Measurements from ENCODE around the gene THTPA. TPM values are rescaled to one million over a fixed set of nuclear protein-coding genes. Genes with fewer than 3 reads are reported as not detected.
"Not testable (repeated sequence)": the region's sequence is repeated elsewhere in the genome, so short reads cannot be mapped to it uniquely, and the experiment has no call there.

THTPA gene
- total RNA-seq, 1 donor from 2014 or later = 4.5 TPM

- H3K4me3 ChIP-seq (ENCODE audit: low read depth, low read length) = no peak overlapping the region
- H3K36me3 ChIP-seq (ENCODE audit: control insufficient read depth, insufficient read depth, low read length) = no peaks in the 10 kb centered on the region
- DNase-seq (ENCODE audit: low read depth) (no peak), FAIRE-seq (no peak)
- no peaks in the 10 kb centered on the region for H3K27me3 ChIP-seq (ENCODE audit: control insufficient read depth, insufficient read depth, low read length)
- no peak for TF ChIP-seq CTCF (IDR thresholded peaks at IDR 0.05; ENCODE audit: insufficient read depth, low read length, severe bottlenecking)
These were observed 19.6 kb upstream of the THTPA start for GRCh38 chr14:23536494-23536893.

GRCh38 chr14:23536906-23537305 lies 19.2 kb upstream of the THTPA start:
- not testable (repeated sequence) for H3K36me3 ChIP-seq (ENCODE audit: control insufficient read depth, insufficient read depth, low read length)

GRCh38 chr14:23537351-23538049 lies 18.6 kb upstream of the THTPA start:
- Histone ChIP-seq H3K4me3 (ENCODE audit: low read depth, low read length) (no peak overlapping the region), H3K36me3 (ENCODE audit: control insufficient read depth, insufficient read depth, low read length) (no peaks in the 10 kb centered on the region), H3K27me3 (ENCODE audit: control insufficient read depth, insufficient read depth, low read length) (no peaks in the 10 kb centered on the region)
- peak; percentile 27 for DNase-seq (ENCODE audit: low read depth)
- peak; percentile 91 for FAIRE-seq
- TF ChIP-seq CTCF (IDR thresholded peaks at IDR 0.05; ENCODE audit: insufficient read depth, low read length, severe bottlenecking) = no peak

More at GRCh38 chr14:23536906-23537305, 19.2 kb upstream of the THTPA start:
- DNase-seq (ENCODE audit: low read depth); H3K27me3 ChIP-seq (ENCODE audit: control insufficient read depth, insufficient read depth, low read length); FAIRE-seq; H3K4me3 ChIP-seq (ENCODE audit: low read depth, low read length): not testable (repeated sequence)

GRCh38 chr14:23538050-23538718 lies 17.9 kb upstream of the THTPA start:
- DNase-seq (ENCODE audit: low read depth) (no peak), FAIRE-seq (no peak)
- no peaks in the 10 kb centered on the region for H3K36me3 ChIP-seq (ENCODE audit: control insufficient read depth, insufficient read depth, low read length)
- no peak for TF ChIP-seq CTCF (IDR thresholded peaks at IDR 0.05; ENCODE audit: insufficient read depth, low read length, severe bottlenecking)
- no peaks in the 10 kb centered on the region for H3K27me3 ChIP-seq (ENCODE audit: control insufficient read depth, insufficient read depth, low read length)
- H3K4me3 ChIP-seq (ENCODE audit: low read depth, low read length) = no peak overlapping the region

GRCh38 chr14:23538785-23539184 lies 17.3 kb upstream of the THTPA start:
- no peak for FAIRE-seq
- H3K36me3 ChIP-seq (ENCODE audit: control insufficient read depth, insufficient read depth, low read length) = no peaks in the 10 kb centered on the region
- DNase-seq (ENCODE audit: low read depth) = no peak
- no peak for TF ChIP-seq CTCF (IDR thresholded peaks at IDR 0.05; ENCODE audit: insufficient read depth, low read length, severe bottlenecking)
- no peak overlapping the region for H3K4me3 ChIP-seq (ENCODE audit: low read depth, low read length)
- no peaks in the 10 kb centered on the region for H3K27me3 ChIP-seq (ENCODE audit: control insufficient read depth, insufficient read depth, low read length)

GRCh38 chr14:23539248-23540140 lies 16.6 kb upstream of the THTPA start:
- FAIRE-seq = no peak
- TF ChIP-seq CTCF (IDR thresholded peaks at IDR 0.05; ENCODE audit: insufficient read depth, low read length, severe bottlenecking) = peak; percentile 83
- peak; percentile 32 for DNase-seq (ENCODE audit: low read depth)
- H3K27me3 ChIP-seq (ENCODE audit: control insufficient read depth, insufficient read depth, low read length) = no peaks in the 10 kb centered on the region
- no peak overlapping the region for H3K4me3 ChIP-seq (ENCODE audit: low read depth, low read length)
- no peaks in the 10 kb centered on the region for H3K36me3 ChIP-seq (ENCODE audit: control insufficient read depth, insufficient read depth, low read length)
